OCI-M2 (cell line): Measurements from ENCODE around the gene RGS5.

ENCODE experiments used
- DNase-seq: peaks from one replicate; lab custom pipeline; 2025; ENCODE audit not compliant: unreplicated experiment; lab: John Stamatoyannopoulos, UW

RGS5 gene

DNA sequence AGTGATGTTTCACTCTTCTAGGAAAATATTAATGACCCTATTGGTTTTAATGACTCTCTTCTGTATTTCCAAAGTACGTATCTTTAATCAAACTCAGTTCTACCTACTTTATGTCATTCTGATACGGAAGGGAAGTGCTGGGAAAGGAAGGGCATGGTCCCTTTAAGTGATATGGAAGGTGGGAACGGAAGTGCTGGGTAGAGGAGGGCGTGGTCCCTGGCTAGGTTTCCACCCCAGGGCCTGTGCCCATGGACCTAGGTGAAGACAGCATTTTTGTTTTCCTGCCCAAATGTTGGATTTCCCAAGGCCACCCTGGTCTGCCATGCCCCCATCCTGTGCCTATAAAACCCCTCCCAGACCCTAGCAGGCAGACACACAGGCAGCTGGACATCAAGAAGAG is 109.5 kb downstream of the RGS5 start:
- no peak for DNase-seq
